ENCODE data around the gene TTR.

The TTR gene

GRCh38 chr18:31617031-31617717 is 25.5 kb downstream of the TTR start:
- no peak for DNase-seq

GRCh38 chr18:31618801-31619200 is 27.1 kb downstream of the TTR start:
- no peak for DNase-seq

GRCh38 chr18:31619291-31619690 is 27.6 kb downstream of the TTR start:
- no peak for DNase-seq

GRCh38 chr18:31624892-31625640 is 33.4 kb downstream of the TTR start:
- DNase-seq: no peak

GRCh38 chr18:31626409-31626808 is 34.7 kb downstream of the TTR start:
- DNase-seq: peak; percentile 40

GRCh38 chr18:31630549-31630948 is 38.9 kb downstream of the TTR start:
- no peak for DNase-seq

- DNase-seq: no peak
Measured at GRCh38 chr18:31631526-31631925, 39.8 kb downstream of the TTR start.

- no peak for DNase-seq
Measured at GRCh38 chr18:31632356-31632755, 40.7 kb downstream of the TTR start.

GRCh38 chr18:31633392-31634330 is 42.0 kb downstream of the TTR start:
- DNase-seq: peak; percentile 39

- no peak for DNase-seq
Measured at GRCh38 chr18:31634331-31634713, 42.6 kb downstream of the TTR start.

- DNase-seq: no peak
Measured at GRCh38 chr18:31636387-31636786, 44.7 kb downstream of the TTR start.

GRCh38 chr18:31637445-31637844 is 45.8 kb downstream of the TTR start:
- no peak for DNase-seq

GRCh38 chr18:31643003-31643402 is 51.3 kb downstream of the TTR start:
- DNase-seq: no peak

GRCh38 chr18:31645411-31645810 is 53.7 kb downstream of the TTR start:
- DNase-seq: no peak

- DNase-seq: no peak
Measured at GRCh38 chr18:31646332-31647126, 54.9 kb downstream of the TTR start.

- DNase-seq: no peak
Measured at GRCh38 chr18:31647127-31647753, 55.6 kb downstream of the TTR start.

All from NCI-H82 (cell line).